ENCODE results near the gene ADAMTS12.

DNA sequence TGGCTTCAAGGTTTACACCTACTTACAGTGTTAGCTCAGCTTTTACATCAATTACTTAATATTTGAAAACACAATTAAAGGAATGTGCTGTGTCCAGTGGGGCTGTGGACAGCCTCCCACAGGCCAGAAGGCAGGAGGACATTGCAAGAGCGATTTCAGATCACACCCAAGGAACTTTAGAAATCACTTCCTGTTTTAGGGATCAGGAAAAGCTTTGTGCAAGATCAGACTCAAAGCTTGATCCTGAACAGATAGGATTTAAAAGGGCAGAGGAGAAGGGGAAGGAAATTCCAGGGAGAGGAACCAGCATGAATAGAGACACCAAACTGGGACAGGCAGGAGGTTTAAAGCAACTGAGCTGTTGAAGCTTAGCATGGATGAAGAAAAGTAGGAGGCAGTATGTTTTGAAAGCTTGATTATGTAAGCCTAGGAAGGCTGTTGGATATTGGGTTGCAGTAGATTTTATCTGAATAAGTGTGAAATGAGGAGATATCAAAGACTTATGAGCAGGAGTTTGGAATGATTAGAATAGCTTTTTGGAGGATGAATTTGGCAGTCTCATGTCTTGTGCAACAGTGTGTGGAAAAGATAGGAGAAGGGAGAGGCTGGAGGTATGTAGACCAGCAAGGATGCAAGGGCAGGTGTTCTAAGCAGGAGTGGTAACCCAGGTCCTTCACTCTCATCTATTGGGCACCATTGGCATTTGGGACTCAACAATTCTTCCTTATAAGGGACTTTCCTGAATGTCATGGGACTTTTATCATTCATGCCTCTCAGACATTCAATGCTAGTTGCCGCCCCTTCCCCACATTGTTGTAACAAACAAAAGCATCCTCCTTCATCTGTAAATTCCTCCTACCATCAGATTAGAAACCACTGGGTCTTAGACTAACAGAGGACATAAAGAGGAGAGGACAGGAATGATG, 327.5 kb downstream of the ADAMTS12 start:
- TF ChIP-seq, protein P1, sequence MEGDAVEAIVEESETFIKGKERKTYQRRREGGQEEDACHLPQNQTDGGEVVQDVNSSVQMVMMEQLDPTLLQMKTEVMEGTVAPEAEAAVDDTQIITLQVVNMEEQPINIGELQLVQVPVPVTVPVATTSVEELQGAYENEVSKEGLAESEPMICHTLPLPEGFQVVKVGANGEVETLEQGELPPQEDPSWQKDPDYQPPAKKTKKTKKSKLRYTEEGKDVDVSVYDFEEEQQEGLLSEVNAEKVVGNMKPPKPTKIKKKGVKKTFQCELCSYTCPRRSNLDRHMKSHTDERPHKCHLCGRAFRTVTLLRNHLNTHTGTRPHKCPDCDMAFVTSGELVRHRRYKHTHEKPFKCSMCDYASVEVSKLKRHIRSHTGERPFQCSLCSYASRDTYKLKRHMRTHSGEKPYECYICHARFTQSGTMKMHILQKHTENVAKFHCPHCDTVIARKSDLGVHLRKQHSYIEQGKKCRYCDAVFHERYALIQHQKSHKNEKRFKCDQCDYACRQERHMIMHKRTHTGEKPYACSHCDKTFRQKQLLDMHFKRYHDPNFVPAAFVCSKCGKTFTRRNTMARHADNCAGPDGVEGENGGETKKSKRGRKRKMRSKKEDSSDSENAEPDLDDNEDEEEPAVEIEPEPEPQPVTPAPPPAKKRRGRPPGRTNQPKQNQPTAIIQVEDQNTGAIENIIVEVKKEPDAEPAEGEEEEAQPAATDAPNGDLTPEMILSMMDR (IDR thresholded peaks at IDR 0.05 in 4 of 5, conservative IDR thresholded peaks at IDR 0.05 in 1 of 5): no peak
- TF ChIP-seq POLR2A (IDR thresholded peaks at IDR 0.05): no peak
